ENCODE results near the gene NFATC4. TPM values are rescaled to one million over a fixed set of nuclear protein-coding genes. Genes with fewer than 3 reads are reported as not detected.

NFATC4 gene
- total and polyA plus RNA-seq, 8 donors = 3.3 to 97.9 (median 12.7) TPM

- no peak overlapping the region for H3K27ac ChIP-seq
- no peaks in the 10 kb centered on the region for H3K27me3 ChIP-seq
- DNase-seq (no peak), FAIRE-seq (no peak), ATAC-seq (no peak)
- H3K9me3 ChIP-seq = no peaks in the 10 kb centered on the region
- 75 to 76% methylated on average over 11 of the region's 11 CpGs for WGBS, 2 donors
- H3K4me3 ChIP-seq = no peak overlapping the region
- intact Hi-C loops (cut with DNase I) = no loop called here
- H3K36me3 ChIP-seq = no peaks in the 10 kb centered on the region
- peaks cover 0 to 5% (median 0%) of the 10 kb centered on the region in 3 donors for H3K4me1 ChIP-seq
- no peak for TF ChIP-seq CTCF (IDR thresholded peaks at IDR 0.05)
These were observed 21.4 kb downstream of the NFATC4 start for GRCh38 chr14:24389226-24389848.

GRCh38 chr14:24390701-24391468, 22.9 kb downstream of the NFATC4 start:
- Histone ChIP-seq H3K36me3 (no peaks in the 10 kb centered on the region), H3K9me3 (no peaks in the 10 kb centered on the region), H3K27me3 (no peaks in the 10 kb centered on the region), H3K4me3 (no peak overlapping the region), H3K4me1 (peaks cover 0 to 5% (median 0%) of the 10 kb centered on the region in 3 donors), H3K27ac (no peak overlapping the region)
- no peak for TF ChIP-seq CTCF (IDR thresholded peaks at IDR 0.05)
- WGBS, 2 donors = 74 to 75% methylated on average over 6 of the region's 6 CpGs
- ATAC-seq (no peak), DNase-seq (no peak), FAIRE-seq (no peak)
- intact Hi-C loops (cut with DNase I) = no loop called here

- Histone ChIP-seq H3K27ac (peak overlapping the region in 1 of 4 donors; percentile 25), H3K4me1 (peaks cover 0 to 5% (median 0%) of the 10 kb centered on the region in 3 donors), H3K9me3 (no peaks in the 10 kb centered on the region), H3K4me3 (no peak overlapping the region), H3K36me3 (no peaks in the 10 kb centered on the region), H3K27me3 (no peaks in the 10 kb centered on the region)
- FAIRE-seq = no peak
- TF ChIP-seq CTCF (IDR thresholded peaks at IDR 0.05) = no peak
- intact Hi-C loops (cut with DNase I) = no loop called here
- DNase-seq = no peak
- peak; percentile 45 to 80 (median 71) for ATAC-seq
- 45 to 48% methylated on average over 8 of the region's 8 CpGs for WGBS, 2 donors
These were observed 24.5 kb downstream of the NFATC4 start for GRCh38 chr14:24392325-24393091.

- TF ChIP-seq CTCF (IDR thresholded peaks at IDR 0.05) = no peak
- H3K36me3 ChIP-seq = no peaks in the 10 kb centered on the region
- H3K9me3 ChIP-seq = no peaks in the 10 kb centered on the region
- H3K4me1 ChIP-seq = peaks cover 0 to 5% (median 0%) of the 10 kb centered on the region in 3 donors
- no peaks in the 10 kb centered on the region for H3K27me3 ChIP-seq
- no peak overlapping the region for H3K4me3 ChIP-seq
- DNase-seq (no peak), ATAC-seq (no peak), FAIRE-seq (no peak)
- intact Hi-C loops (cut with DNase I) = no loop called here
- WGBS, 2 donors = 33 to 39% methylated on average over 3 of the region's 3 CpGs
- H3K27ac ChIP-seq = no peak overlapping the region
These were observed 26.3 kb downstream of the NFATC4 start for GRCh38 chr14:24394275-24394674.

All from pancreas (tissue), 10 donors.